Hepatocyte (in vitro differentiated cells): ENCODE results near the gene C19orf85.

Source experiments
- EZH2 ChIP-seq: fragments of 200-600 bp; sonication (generic); IDR thresholded peaks from 2 replicates; pipeline ENCODE4 v1.6.1; 2016; ENCODE audit warnings: antibody characterized with exemption, mild to moderate bottlenecking, borderline replicate concordance
- EZH2phosphoT487 ChIP-seq: fragments of 200-600 bp; sonication (generic); IDR thresholded peaks from one replicate; pipeline ENCODE4 v1.6.1; 2018; ENCODE audit warnings: antibody characterized with exemption, mild to moderate bottlenecking, low read depth, moderate library complexity; ENCODE audit not compliant: unreplicated experiment, severe bottlenecking
- TF ChIP-seq, protein P1 (sequence below): fragments of 200-600 bp; sonication (generic); IDR thresholded peaks from 2 replicates; pipeline ENCODE4 v1.5.1; 2016; ENCODE audit warnings: antibody characterized with exemption, mild to moderate bottlenecking; ENCODE audit not compliant: poor library complexity

DNA sequence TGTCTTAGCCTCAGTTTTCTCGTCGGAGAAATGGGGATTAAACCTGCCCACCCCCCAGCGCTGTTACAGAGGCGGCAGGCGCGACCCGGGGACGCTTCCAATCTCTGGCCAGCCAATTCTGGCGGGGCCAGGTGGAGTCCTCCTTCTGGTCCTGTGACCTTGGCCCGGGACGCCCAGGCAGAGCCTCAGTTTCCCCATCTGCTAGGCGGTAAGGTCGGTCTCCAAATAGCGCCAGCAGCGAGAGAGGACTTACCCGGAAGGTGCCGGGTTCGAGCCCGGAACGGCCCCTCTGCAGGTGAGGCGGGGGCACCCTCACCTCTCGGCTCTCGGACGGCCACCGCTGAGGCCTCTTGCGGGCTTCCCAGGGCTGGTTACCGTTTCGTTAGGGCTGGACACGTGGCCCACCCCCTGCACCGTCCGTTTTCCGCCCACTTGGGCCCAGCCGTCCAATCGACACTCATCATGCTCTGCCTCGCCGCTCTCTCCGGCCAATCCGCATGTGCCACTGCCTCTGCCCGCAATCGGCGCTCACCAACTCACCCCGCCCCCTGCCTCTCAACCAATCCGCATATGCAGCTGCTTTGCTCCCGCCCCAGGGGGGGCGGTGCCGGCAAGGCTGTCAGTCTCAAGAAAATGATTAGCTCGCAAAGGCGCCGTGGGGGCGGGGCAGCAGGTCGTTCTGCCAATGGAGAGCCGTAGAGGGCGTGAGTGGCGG, 3.1 kb downstream of the C19orf85 start, which contains the start of gene ISOC2:
- TF ChIP-seq, protein P1, sequence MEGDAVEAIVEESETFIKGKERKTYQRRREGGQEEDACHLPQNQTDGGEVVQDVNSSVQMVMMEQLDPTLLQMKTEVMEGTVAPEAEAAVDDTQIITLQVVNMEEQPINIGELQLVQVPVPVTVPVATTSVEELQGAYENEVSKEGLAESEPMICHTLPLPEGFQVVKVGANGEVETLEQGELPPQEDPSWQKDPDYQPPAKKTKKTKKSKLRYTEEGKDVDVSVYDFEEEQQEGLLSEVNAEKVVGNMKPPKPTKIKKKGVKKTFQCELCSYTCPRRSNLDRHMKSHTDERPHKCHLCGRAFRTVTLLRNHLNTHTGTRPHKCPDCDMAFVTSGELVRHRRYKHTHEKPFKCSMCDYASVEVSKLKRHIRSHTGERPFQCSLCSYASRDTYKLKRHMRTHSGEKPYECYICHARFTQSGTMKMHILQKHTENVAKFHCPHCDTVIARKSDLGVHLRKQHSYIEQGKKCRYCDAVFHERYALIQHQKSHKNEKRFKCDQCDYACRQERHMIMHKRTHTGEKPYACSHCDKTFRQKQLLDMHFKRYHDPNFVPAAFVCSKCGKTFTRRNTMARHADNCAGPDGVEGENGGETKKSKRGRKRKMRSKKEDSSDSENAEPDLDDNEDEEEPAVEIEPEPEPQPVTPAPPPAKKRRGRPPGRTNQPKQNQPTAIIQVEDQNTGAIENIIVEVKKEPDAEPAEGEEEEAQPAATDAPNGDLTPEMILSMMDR: no peak
- TF ChIP-seq EZH2: no peak
- TF ChIP-seq EZH2phosphoT487: no peak
